Thymus (tissue), 14 donors: Measurements from ENCODE around the gene PCDHGA11. TPM values are rescaled to one million over a fixed set of nuclear protein-coding genes. Genes with fewer than 3 reads are reported as not detected.
"Not testable (repeated sequence)": the region's sequence is repeated elsewhere in the genome, so short reads cannot be mapped to it uniquely, and the experiment has no call there.

Experiments used
- DNase-seq, 9 donors: peaks; one replicate each; pipeline ENCODE4 v3.0.0-alpha.2; 2013; ENCODE audit warnings: low spot score in 9 of 9, low read depth in 6 of 9, missing footprints in 1 of 9
- H3K27ac ChIP-seq, 2 donors: one replicate each; pipeline ENCODE4 v1.5.1; 2013; ENCODE audit warnings: control low read depth in 1 of 2, low read depth in 1 of 2, low read length in 1 of 2, mild to moderate bottlenecking in 1 of 2, moderate library complexity in 1 of 2
- H3K27me3 ChIP-seq, 2 donors: one replicate each; pipeline ENCODE4 v1.5.1; 2013; ENCODE audit warnings: low read length in 1 of 2; ENCODE audit not compliant: control insufficient read depth in 2 of 2, insufficient read depth in 1 of 2
- H3K36me3 ChIP-seq, 2 donors: one replicate each; pipeline ENCODE4 v1.5.1; 2013; ENCODE audit warnings: low read length in 1 of 2, mild to moderate bottlenecking in 1 of 2, moderate library complexity in 1 of 2; ENCODE audit not compliant: control insufficient read depth in 2 of 2, insufficient read depth in 2 of 2
- H3K4me1 ChIP-seq, 2 donors: one replicate each; pipeline ENCODE4 v1.5.1; 2013; ENCODE audit warnings: low read length in 2 of 2; ENCODE audit not compliant: control insufficient read depth in 2 of 2, insufficient read depth in 2 of 2
- H3K4me3 ChIP-seq, 2 donors: one replicate each; pipeline ENCODE4 v1.5.1; 2013; ENCODE audit warnings: low read length in 2 of 2, control low read depth in 1 of 2, mild to moderate bottlenecking in 1 of 2
- H3K9me3 ChIP-seq, 2 donors: one replicate each; pipeline ENCODE4 v1.5.1; 2013; ENCODE audit warnings: low read length in 1 of 2, mild to moderate bottlenecking in 1 of 2; ENCODE audit not compliant: control insufficient read depth in 2 of 2, insufficient read depth in 1 of 2
- WGBS: extraction: QIAGEN DNeasy Blood & Tissue Kit; methylation state at CpG from one replicate; pipeline ENCODE4 v1.1.7; 2013; 5-methylcytosine and 5-hydroxymethylcytosine counted together
- long read RNA-seq, 10 donors: transcript quantifications; one replicate each; lab custom pipeline, GENCODE V29; 2026
- polyA plus RNA-seq: library from polyadenylated mRNA; stranded (reverse); fragments of 200-250 nt; gene quantifications from one replicate; pipeline ENCODE4 v1.2.3, GENCODE V29; 2013
- total RNA-seq: library from RNA; stranded (reverse); fragments of 120-200 nt; gene quantifications from one replicate; pipeline ENCODE4 v1.2.4, GENCODE V29; 2013
- donor health status: healthy.

PCDHGA11 gene
- total RNA-seq = 0.42 TPM
- 0.68 TPM for polyA plus RNA-seq
- long read RNA-seq, donor 1 = 0 reads
- long read RNA-seq, donor 2 = 0 reads
- long read RNA-seq, donor 3 = 0 reads
- long read RNA-seq, donor 4, partial matches to known transcripts = 0 of 1 reads
- long read RNA-seq, donor 4, other reads (novel, unspliced or antisense) = 0 of 1 reads
- long read RNA-seq, donor 5 = 0 reads
- long read RNA-seq, donor 6 = 0 reads
- long read RNA-seq, donor 7, partial matches to known transcripts = 0 of 1 reads
- long read RNA-seq, donor 7, other reads (novel, unspliced or antisense) = 0 of 1 reads
- long read RNA-seq, donor 8, partial matches to known transcripts = 0 of 1 reads
- long read RNA-seq, donor 8, other reads (novel, unspliced or antisense) = 0 of 1 reads
- long read RNA-seq, donor 9, full-length matches to known transcripts = 5 of 5 reads
- long read RNA-seq, donor 9, partial matches to known transcripts = 0 of 5 reads
- long read RNA-seq, donor 9, other reads (novel, unspliced or antisense) = 0 of 5 reads
- long read RNA-seq, donor 10 = 0 reads

GRCh38 chr5:141420855-141421488 lies at the start of gene PCDHGA11:
Gene PCDHGA11 (plus strand): TSS chr5:141421051. CDS start chr5:141421228, 177 bp downstream.
- Histone ChIP-seq H3K27me3 (peaks cover 48 to 88% of the 10 kb centered on the region in 2 donors), H3K27ac (no peak within 1 kb of the TSS), H3K36me3 (no peaks in the 10 kb centered on the region), H3K4me3 (peak within 1 kb of the TSS; percentile 43), H3K9me3 (peaks cover 19 to 36% of the 10 kb centered on the region in 2 donors), H3K4me1 (peaks cover 0 to 6% of the 10 kb centered on the region in 2 donors)
- 8% methylated on average over 42 of the region's 42 CpGs for WGBS
- peak in 5 of 9 donors; percentile 24 to 76 (median 48) for DNase-seq

GRCh38 chr5:141371572-141372475 lies 49.0 kb upstream of the PCDHGA11 start:
- Histone ChIP-seq H3K27ac (no peak overlapping the region), H3K4me3 (no peak overlapping the region), H3K9me3 (peaks cover 12 to 50% of the 10 kb centered on the region in 2 donors), H3K27me3 (peaks cover 0 to 65% of the 10 kb centered on the region in 2 donors), H3K4me1 (no peaks in the 10 kb centered on the region), H3K36me3 (no peaks in the 10 kb centered on the region)
- DNase-seq = no peak
- 44% methylated on average over 69 of the region's 69 CpGs for WGBS

- WGBS = 28% methylated on average over 27 of the region's 27 CpGs
- Histone ChIP-seq H3K4me1 (no peaks in the 10 kb centered on the region), H3K27ac (no peak within 1 kb of the TSS), H3K36me3 (no peaks in the 10 kb centered on the region), H3K9me3 (peaks cover 12 to 54% of the 10 kb centered on the region in 2 donors), H3K27me3 (peaks cover 0 to 61% of the 10 kb centered on the region in 2 donors), H3K4me3 (no peak within 1 kb of the TSS)
- DNase-seq = peak in 1 of 9 donors; percentile 9
These were observed 47.1 kb upstream of the PCDHGA11 start, which contains the start of gene PCDHGA6 for GRCh38 chr5:141373673-141374317. Gene PCDHGA6 (plus strand): TSS chr5:141373891. CDS start chr5:141374084, 193 bp downstream.

GRCh38 chr5:141374627-141375026 lies 46.2 kb upstream of the PCDHGA11 start:
- no peaks in the 10 kb centered on the region for H3K4me1 ChIP-seq
- H3K36me3 ChIP-seq = no peaks in the 10 kb centered on the region
- H3K9me3 ChIP-seq = peaks cover 12 to 54% of the 10 kb centered on the region in 2 donors
- no peak overlapping the region for H3K4me3 ChIP-seq
- H3K27me3 ChIP-seq = peaks cover 0 to 59% of the 10 kb centered on the region in 2 donors
- no peak overlapping the region for H3K27ac ChIP-seq
- 69% methylated on average over 14 of the region's 14 CpGs for WGBS
- no peak for DNase-seq

GRCh38 chr5:141375444-141376155 lies 45.3 kb upstream of the PCDHGA11 start:
- H3K27me3 ChIP-seq = peaks cover 0 to 50% of the 10 kb centered on the region in 2 donors
- peaks cover 12 to 47% of the 10 kb centered on the region in 2 donors for H3K9me3 ChIP-seq
- H3K4me3 ChIP-seq, H3K4me1 ChIP-seq, H3K27ac ChIP-seq, DNase-seq, H3K36me3 ChIP-seq: not testable (repeated sequence)
- 62% methylated on average over 40 of the region's 48 CpGs for WGBS

GRCh38 chr5:141382469-141383294 lies 38.2 kb upstream of the PCDHGA11 start, which contains the start of gene PCDHGA7:
Gene PCDHGA7 (plus strand): TSS chr5:141382742. CDS start chr5:141382900, 158 bp downstream.
- H3K4me1 ChIP-seq = no peaks in the 10 kb centered on the region
- no peaks in the 10 kb centered on the region for H3K36me3 ChIP-seq
- peaks cover 3 to 39% of the 10 kb centered on the region in 2 donors for H3K27me3 ChIP-seq
- H3K4me3 ChIP-seq = peak within 1 kb of the TSS in 1 of 2 donors; percentile 27
- peaks cover 7 to 25% of the 10 kb centered on the region in 2 donors for H3K9me3 ChIP-seq
- no peak within 1 kb of the TSS for H3K27ac ChIP-seq
- 23% methylated on average over 37 of the region's 37 CpGs for WGBS
- no peak for DNase-seq

- peaks cover 3 to 42% of the 10 kb centered on the region in 2 donors for H3K27me3 ChIP-seq
- H3K4me1 ChIP-seq = no peaks in the 10 kb centered on the region
- no peak for DNase-seq
- WGBS = 47% methylated on average over 21 of the region's 21 CpGs
- no peak overlapping the region for H3K4me3 ChIP-seq
- no peaks in the 10 kb centered on the region for H3K36me3 ChIP-seq
- H3K27ac ChIP-seq = no peak overlapping the region
- peaks cover 7 to 24% of the 10 kb centered on the region in 2 donors for H3K9me3 ChIP-seq
These were observed 37.5 kb upstream of the PCDHGA11 start for GRCh38 chr5:141383345-141383744.
